Thyroid gland (tissue), 4 donors: ENCODE results near the gene P3H3. TPM values are rescaled to one million over a fixed set of nuclear protein-coding genes. Genes with fewer than 3 reads are reported as not detected.

Experiments used
- DNase-seq, 2 donors: peaks; one replicate each; pipeline ENCODE4 v3.0.0-alpha.2; 2019
- H3K27ac ChIP-seq, 3 donors: fragments of 200-600 bp; sonication (generic); 1 replicate in 2 of 3; 2 replicates in 1 of 3; pipeline ENCODE4 v1.5.1; 2016 to 2019; ENCODE audit warnings: mild to moderate bottlenecking in 1 of 3, moderate library complexity in 1 of 3
- H3K27me3 ChIP-seq: fragments of 200-600 bp; sonication (generic); one replicate; pipeline ENCODE4 v1.5.1; 2019
- H3K36me3 ChIP-seq, 2 donors: fragments of 200-600 bp; sonication (generic); one replicate each; pipeline ENCODE4 v1.5.1; 2016 to 2019
- H3K4me1 ChIP-seq, 2 donors: fragments of 200-600 bp; sonication (generic); one replicate each; pipeline ENCODE4 v1.5.1; 2017 to 2019
- H3K4me3 ChIP-seq, 3 donors: fragments of 200-600 bp; sonication (generic); replicated peaks in 1 of 3; 1 replicate in 2 of 3; 2 replicates in 1 of 3; pipeline ENCODE4 v1.5.1; 2016; ENCODE audit warnings: mild to moderate bottlenecking in 1 of 3
- H3K9me3 ChIP-seq: fragments of 200-600 bp; sonication (generic); one replicate; pipeline ENCODE4 v1.5.1; 2017
- CTCF ChIP-seq, 6 experiments: fragments of 200-600 bp in 3 of 6; fragments of 450-650 bp in 3 of 6; sonication (generic) in 3 of 6; IDR thresholded peaks; one replicate each; pipeline ENCODE4 v1.5.1; 2016 to 2019; ENCODE audit warnings: antibody characterized with exemption in 6 of 6, mild to moderate bottlenecking in 2 of 6, inconsistent platforms in 1 of 6, moderate library complexity in 1 of 6
- POLR2A ChIP-seq, 2 donors: fragments of 450-650 bp; IDR thresholded peaks; one replicate each; pipeline ENCODE4 v1.6.1; 2017; ENCODE audit warnings: antibody characterized with exemption in 2 of 2, mild to moderate bottlenecking in 2 of 2, moderate library complexity in 1 of 2
- WGBS, 2 donors: methylation state at CpG; one replicate each; pipeline ENCODE4 v1.1.5; 2017; 5-methylcytosine and 5-hydroxymethylcytosine counted together
- intact Hi-C: fragments of 100-400 bp; cut with DNase I; formaldehyde crosslinking; loops from one replicate; pipeline ENCODE4 v1.15.1; 2023
- total RNA-seq, 4 donors: library from RNA; depleted of rRNA; stranded (reverse); fragments of >200 nt; gene quantifications; one replicate each; pipeline ENCODE4 v1.2.3, GENCODE V29; 2016

Gene P3H3
- total RNA-seq, 4 donors from 2014 or later: 13.6 to 27.9 (median 20.3) TPM

GRCh38 chr12:6817098-6817497, 11.1 kb upstream of the P3H3 start:
- Histone ChIP-seq H3K27ac (no peak overlapping the region), H3K36me3 (no peaks in the 10 kb centered on the region), H3K9me3 (no peaks in the 10 kb centered on the region), H3K4me3 (no peak overlapping the region), H3K4me1 (peaks cover 0 to 11% of the 10 kb centered on the region in 2 donors), H3K27me3 (no peaks in the 10 kb centered on the region)
- DNase-seq: no peak
- TF ChIP-seq POLR2A (IDR thresholded peaks at IDR 0.05) (no peak), CTCF (IDR thresholded peaks at IDR 0.05) (no peak)
- intact Hi-C loops: no loop called here
- WGBS, 2 donors: 88 to 93% methylated on average over 8 of the region's 8 CpGs

DNA sequence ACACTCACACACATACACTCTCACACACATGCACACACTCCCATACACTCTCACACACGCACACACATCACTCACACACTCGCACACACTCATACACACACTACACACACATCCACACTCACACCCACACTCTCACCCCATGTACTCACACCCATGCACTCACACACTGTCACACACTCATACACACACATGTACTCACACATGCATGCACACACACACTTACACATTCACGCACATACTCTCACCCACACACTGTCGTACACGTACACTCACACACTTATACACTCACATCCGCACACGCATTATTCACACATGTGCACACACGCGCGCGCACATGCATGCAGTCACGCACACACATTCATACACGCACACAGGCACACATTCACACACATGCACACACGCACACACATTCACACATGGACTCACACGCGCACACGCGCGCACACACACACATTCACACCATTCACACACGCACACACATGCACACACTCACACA, 10.5 kb upstream of the P3H3 start:
- Histone ChIP-seq H3K4me3 (no peak overlapping the region), H3K36me3 (no peaks in the 10 kb centered on the region), H3K4me1 (peaks cover 0 to 12% of the 10 kb centered on the region in 2 donors), H3K9me3 (no peaks in the 10 kb centered on the region), H3K27me3 (no peaks in the 10 kb centered on the region), H3K27ac (no peak overlapping the region)
- DNase-seq: no peak
- TF ChIP-seq CTCF (IDR thresholded peaks at IDR 0.05): no peak
- TF ChIP-seq POLR2A (IDR thresholded peaks at IDR 0.05): no peak
- intact Hi-C loops: no loop called here
- WGBS, 2 donors: 92 to 94% methylated on average over 20 of the region's 20 CpGs

GRCh38 chr12:6818222-6818621, 10.0 kb upstream of the P3H3 start:
- no peaks in the 10 kb centered on the region for H3K27me3 ChIP-seq
- no peaks in the 10 kb centered on the region for H3K9me3 ChIP-seq
- TF ChIP-seq POLR2A (IDR thresholded peaks at IDR 0.05) (no peak), CTCF (IDR thresholded peaks at IDR 0.05) (no peak)
- no peak for DNase-seq
- 61 to 63% methylated on average over 2 to 10 of the region's 10 CpGs for WGBS, 2 donors
- no peak overlapping the region for H3K27ac ChIP-seq
- no peak overlapping the region for H3K4me3 ChIP-seq
- no peaks in the 10 kb centered on the region for H3K36me3 ChIP-seq
- H3K4me1 ChIP-seq: peaks cover 0 to 12% of the 10 kb centered on the region in 2 donors
- intact Hi-C loops: no loop called here

- intact Hi-C loops: no loop called here
- WGBS, 2 donors: 65 to 80% methylated on average over 5 of the region's 5 CpGs
Observed at GRCh38 chr12:6818645-6819044, 9.6 kb upstream of the P3H3 start.

More at GRCh38 chr12:6818645-6819044, 9.6 kb upstream of the P3H3 start:
- H3K4me1 ChIP-seq: peaks cover 0 to 12% of the 10 kb centered on the region in 2 donors
- no peak overlapping the region for H3K27ac ChIP-seq
- no peaks in the 10 kb centered on the region for H3K27me3 ChIP-seq
- no peak for TF ChIP-seq POLR2A (IDR thresholded peaks at IDR 0.05)
- no peak for TF ChIP-seq CTCF (IDR thresholded peaks at IDR 0.05)
- no peak overlapping the region for H3K4me3 ChIP-seq
- DNase-seq: no peak
- no peaks in the 10 kb centered on the region for H3K36me3 ChIP-seq
- H3K9me3 ChIP-seq: no peaks in the 10 kb centered on the region
